ENCODE data around the gene MRAP.

DNA sequence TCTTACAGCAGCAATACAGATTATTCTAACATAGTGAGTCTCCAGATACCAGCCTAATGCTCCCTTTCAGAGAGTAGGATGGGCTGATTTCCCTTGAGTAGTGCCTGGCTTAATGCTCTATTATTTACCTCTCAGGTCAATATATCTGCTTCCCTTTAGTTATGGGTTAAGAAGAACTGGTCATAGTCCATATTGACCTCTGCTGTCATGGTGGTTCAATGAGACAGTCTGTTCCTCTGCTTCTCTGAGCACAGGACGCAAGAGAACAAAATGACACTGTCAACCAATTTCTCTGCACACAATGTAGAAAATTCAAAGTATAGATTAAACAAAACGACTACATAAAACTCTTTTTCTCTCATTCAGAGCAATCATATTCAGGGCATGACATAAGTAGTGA lies 2.9 kb downstream of the MRAP start:
- TF ChIP-seq, protein P1, sequence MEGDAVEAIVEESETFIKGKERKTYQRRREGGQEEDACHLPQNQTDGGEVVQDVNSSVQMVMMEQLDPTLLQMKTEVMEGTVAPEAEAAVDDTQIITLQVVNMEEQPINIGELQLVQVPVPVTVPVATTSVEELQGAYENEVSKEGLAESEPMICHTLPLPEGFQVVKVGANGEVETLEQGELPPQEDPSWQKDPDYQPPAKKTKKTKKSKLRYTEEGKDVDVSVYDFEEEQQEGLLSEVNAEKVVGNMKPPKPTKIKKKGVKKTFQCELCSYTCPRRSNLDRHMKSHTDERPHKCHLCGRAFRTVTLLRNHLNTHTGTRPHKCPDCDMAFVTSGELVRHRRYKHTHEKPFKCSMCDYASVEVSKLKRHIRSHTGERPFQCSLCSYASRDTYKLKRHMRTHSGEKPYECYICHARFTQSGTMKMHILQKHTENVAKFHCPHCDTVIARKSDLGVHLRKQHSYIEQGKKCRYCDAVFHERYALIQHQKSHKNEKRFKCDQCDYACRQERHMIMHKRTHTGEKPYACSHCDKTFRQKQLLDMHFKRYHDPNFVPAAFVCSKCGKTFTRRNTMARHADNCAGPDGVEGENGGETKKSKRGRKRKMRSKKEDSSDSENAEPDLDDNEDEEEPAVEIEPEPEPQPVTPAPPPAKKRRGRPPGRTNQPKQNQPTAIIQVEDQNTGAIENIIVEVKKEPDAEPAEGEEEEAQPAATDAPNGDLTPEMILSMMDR (conservative IDR thresholded peaks at IDR 0.05; ENCODE audit: low read depth, low read length): no peak
- no peak for TF ChIP-seq EZH2 (IDR thresholded peaks at IDR 0.05; ENCODE audit: borderline replicate concordance, low read depth, low read length, poor library complexity, severe bottlenecking)

Measured in A673 (cell line).